Chondrocyte (in vitro differentiated cells): ENCODE data around the gene ZNF726. TPM values are rescaled to one million over a fixed set of nuclear protein-coding genes. Genes with fewer than 3 reads are reported as not detected.
"Not testable (repeated sequence)": the region's sequence is repeated elsewhere in the genome, so short reads cannot be mapped to it uniquely, and the experiment has no call there.

Experiments
- DNase-seq: peaks from one replicate; pipeline ENCODE4 v3.0.0; 2021; ENCODE audit warnings: mixed read lengths, low spot score
- H3K27ac Mint-ChIP-seq: one replicate; pipeline ENCODE4 v1.8.0; 2021; ENCODE audit warnings: mild to moderate bottlenecking, moderate library complexity, mixed read lengths; ENCODE audit not compliant: unreplicated experiment
- H3K27me3 Mint-ChIP-seq: 2 replicates; pipeline ENCODE4 v1.8.0; 2021; ENCODE audit warnings: low read depth, mixed read lengths
- H3K36me3 Mint-ChIP-seq: 2 replicates; pipeline ENCODE4 v1.8.0; 2021; ENCODE audit warnings: low read depth, mixed read lengths
- H3K4me1 Mint-ChIP-seq: 2 replicates; pipeline ENCODE4 v1.8.0; 2021; ENCODE audit warnings: low read depth, mild to moderate bottlenecking, mixed read lengths
- H3K4me3 Mint-ChIP-seq: one replicate; pipeline ENCODE4 v1.8.0; 2021; ENCODE audit warnings: mild to moderate bottlenecking, moderate library complexity, mixed read lengths; ENCODE audit not compliant: unreplicated experiment
- H3K9me3 Mint-ChIP-seq: 2 replicates; pipeline ENCODE4 v1.8.0; 2021; ENCODE audit warnings: low read depth, mixed read lengths
- total RNA-seq: library from RNA; stranded (reverse); gene quantifications from 3 replicates; pipeline ENCODE4 v1.2.1, GENCODE V29; 2021
- TF ChIP-seq, protein P1 (sequence below): fragments of 200-600 bp; sonication (generic); IDR thresholded peaks from 2 replicates; pipeline ENCODE4 v1.5.0; 2021; ENCODE audit warnings: antibody characterized with exemption, mild to moderate bottlenecking, moderate library complexity

ZNF726 gene
- total RNA-seq, 1 donor from 2014 or later: 0.67 TPM

DNA sequence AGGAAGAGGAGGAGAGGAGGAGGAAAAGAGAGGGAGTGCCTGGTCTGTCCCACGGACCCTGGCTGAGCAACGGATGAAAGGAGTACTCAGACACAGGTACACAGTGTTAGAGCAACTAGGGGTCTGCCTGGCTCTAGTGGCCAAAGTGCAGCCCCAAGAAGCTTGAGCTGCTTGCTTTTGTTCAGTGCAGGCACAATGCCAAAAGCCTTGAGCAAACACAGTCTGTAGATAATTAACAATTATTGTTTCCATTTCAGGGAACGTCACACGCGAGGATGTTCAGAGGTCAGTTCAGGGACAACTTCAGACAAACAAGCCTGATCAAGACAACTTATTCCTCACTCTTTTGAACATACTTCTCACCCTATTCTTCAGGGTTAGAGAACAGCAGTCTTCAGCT, 32.2 kb upstream of the ZNF726 start:
- H3K27me3 Mint-ChIP-seq: no peaks in the 10 kb centered on the region
- H3K4me1 Mint-ChIP-seq: no peaks in the 10 kb centered on the region
- peaks cover 3% of the 10 kb centered on the region for H3K36me3 Mint-ChIP-seq
- TF ChIP-seq, protein P1, sequence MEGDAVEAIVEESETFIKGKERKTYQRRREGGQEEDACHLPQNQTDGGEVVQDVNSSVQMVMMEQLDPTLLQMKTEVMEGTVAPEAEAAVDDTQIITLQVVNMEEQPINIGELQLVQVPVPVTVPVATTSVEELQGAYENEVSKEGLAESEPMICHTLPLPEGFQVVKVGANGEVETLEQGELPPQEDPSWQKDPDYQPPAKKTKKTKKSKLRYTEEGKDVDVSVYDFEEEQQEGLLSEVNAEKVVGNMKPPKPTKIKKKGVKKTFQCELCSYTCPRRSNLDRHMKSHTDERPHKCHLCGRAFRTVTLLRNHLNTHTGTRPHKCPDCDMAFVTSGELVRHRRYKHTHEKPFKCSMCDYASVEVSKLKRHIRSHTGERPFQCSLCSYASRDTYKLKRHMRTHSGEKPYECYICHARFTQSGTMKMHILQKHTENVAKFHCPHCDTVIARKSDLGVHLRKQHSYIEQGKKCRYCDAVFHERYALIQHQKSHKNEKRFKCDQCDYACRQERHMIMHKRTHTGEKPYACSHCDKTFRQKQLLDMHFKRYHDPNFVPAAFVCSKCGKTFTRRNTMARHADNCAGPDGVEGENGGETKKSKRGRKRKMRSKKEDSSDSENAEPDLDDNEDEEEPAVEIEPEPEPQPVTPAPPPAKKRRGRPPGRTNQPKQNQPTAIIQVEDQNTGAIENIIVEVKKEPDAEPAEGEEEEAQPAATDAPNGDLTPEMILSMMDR: no peak
- DNase-seq: no peak
- no peak overlapping the region for H3K27ac Mint-ChIP-seq
- H3K4me3 Mint-ChIP-seq: no peak overlapping the region
- peaks cover 65% of the 10 kb centered on the region for H3K9me3 Mint-ChIP-seq

DNA sequence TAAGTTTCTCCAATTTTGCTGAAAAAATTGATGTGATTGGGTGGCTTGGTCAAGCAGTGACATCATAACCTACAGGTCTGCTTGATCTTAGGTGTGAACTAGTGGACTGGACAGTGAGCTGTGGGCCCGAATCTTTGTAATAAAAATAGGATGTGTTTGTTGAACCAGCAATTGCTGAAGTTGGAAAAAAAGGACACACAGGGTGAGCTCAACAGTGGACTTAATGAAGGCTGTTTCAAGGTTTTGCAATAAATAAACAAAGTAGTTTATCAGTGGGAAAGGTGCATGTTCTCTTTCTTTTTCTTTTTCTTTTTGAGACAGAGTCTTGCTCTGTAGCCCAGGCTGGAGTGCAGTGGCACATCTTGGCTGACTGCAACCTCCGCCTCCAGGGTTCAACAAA, 30.3 kb upstream of the ZNF726 start:
- Mint-ChIP-seq H3K4me1 (no peaks in the 10 kb centered on the region), H3K27me3 (no peaks in the 10 kb centered on the region), H3K36me3 (no peaks in the 10 kb centered on the region), H3K4me3 (no peak overlapping the region), H3K27ac (no peak overlapping the region), H3K9me3 (peaks cover 58% of the 10 kb centered on the region)
- TF ChIP-seq, protein P1: no peak
- no peak for DNase-seq

DNA sequence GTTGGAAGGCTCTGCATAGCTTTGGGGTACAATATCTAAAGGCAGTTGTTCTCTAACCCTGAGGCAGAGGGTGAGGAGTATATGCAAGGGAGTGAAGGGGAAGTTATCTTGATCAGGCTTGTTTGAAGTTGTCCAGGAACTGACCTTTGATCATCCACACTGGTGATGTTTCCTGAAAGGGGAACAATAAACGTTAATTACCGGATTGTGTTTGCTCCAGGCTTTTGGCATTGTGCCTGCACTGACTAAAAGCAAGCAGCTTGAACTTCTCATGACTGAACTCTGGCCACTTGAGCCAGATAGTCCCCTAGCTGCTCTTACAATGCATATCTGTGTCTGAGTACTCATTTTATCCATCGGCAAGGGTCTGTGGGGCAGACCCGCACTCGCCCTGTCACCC, 27.0 kb upstream of the ZNF726 start:
- Mint-ChIP-seq H3K36me3 (no peaks in the 10 kb centered on the region), H3K9me3 (peaks cover 51% of the 10 kb centered on the region), H3K27me3 (no peaks in the 10 kb centered on the region), H3K4me3 (no peak overlapping the region), H3K4me1 (no peaks in the 10 kb centered on the region), H3K27ac (no peak overlapping the region)
- TF ChIP-seq, protein P1: no peak
- no peak for DNase-seq

DNA sequence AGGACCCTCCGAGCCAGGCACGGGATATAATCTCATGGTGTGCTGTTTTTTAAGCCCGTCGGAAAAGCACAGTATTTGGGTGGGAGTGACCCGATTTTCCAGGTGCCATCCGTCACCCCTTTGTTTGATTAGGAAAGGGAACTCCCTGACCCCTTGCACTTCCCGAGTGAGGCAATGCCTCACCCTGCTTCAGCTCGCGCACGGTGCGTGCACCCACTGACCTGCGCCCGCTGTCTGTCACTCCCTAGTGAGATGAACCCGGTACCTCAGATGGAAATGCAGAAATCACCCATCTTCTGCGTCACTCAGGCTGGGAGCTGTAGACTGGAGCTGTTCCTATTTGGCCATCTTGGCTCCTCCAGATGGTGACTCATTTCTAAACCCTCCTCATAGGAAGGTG, 18.6 kb upstream of the ZNF726 start:
- H3K4me3 Mint-ChIP-seq, H3K4me1 Mint-ChIP-seq, H3K27me3 Mint-ChIP-seq, DNase-seq, H3K27ac Mint-ChIP-seq, H3K36me3 Mint-ChIP-seq: not testable (repeated sequence)
- H3K9me3 Mint-ChIP-seq: peaks cover 50% of the 10 kb centered on the region

DNA sequence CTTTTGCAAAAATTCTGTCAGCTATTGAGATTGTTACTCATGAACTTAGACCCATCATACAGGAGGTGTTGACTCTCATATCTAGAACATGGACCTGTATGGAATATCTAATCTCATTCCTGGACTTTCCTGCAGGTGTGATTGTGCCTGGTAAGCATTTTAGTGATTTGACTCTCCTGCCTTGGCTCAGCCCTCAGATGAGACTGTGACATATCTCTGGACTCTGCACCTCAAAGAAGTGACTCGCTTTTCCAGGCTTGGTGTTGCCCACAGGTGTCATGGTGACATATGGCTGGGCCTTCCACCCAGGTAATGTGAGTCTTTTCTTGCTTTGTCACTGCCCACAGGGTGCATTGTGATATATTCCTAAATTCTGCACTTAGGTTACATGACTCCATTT, 17.8 kb upstream of the ZNF726 start:
- H3K27ac Mint-ChIP-seq: no peak overlapping the region
- no peak overlapping the region for H3K4me3 Mint-ChIP-seq
- H3K27me3 Mint-ChIP-seq: no peaks in the 10 kb centered on the region
- H3K4me1 Mint-ChIP-seq: no peaks in the 10 kb centered on the region
- H3K36me3 Mint-ChIP-seq: no peaks in the 10 kb centered on the region
- DNase-seq: no peak
- H3K9me3 Mint-ChIP-seq: peaks cover 52% of the 10 kb centered on the region
- TF ChIP-seq, protein P1: no peak

DNA sequence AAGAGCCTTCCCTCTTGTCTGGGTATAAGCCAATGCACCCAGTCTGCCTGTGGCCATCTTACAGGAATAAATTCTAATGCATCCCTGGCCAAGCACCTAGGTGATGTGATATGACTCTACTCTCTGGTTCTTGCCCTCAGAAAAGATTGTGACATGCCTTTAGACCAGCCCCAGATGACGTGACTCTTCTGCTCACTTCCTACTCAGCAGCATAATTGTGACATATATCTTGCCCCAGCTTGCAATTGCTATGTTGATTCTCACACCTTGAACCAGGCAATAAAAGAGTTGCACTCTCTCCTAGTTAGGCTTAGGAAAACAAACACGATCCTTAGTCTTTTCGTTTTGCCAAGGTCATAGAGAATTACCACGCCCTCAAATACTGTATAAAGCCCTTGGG, 13.3 kb upstream of the ZNF726 start:
- Mint-ChIP-seq H3K36me3 (peaks cover 6% of the 10 kb centered on the region), H3K4me3 (no peak overlapping the region), H3K27ac (no peak overlapping the region), H3K4me1 (no peaks in the 10 kb centered on the region), H3K27me3 (no peaks in the 10 kb centered on the region), H3K9me3 (peaks cover 75% of the 10 kb centered on the region)
- TF ChIP-seq, protein P1: no peak
- no peak for DNase-seq
